Astrocyte (in vitro differentiated cells and primary cell): ENCODE results near the gene ZNF462.

ENCODE experiments used
- CTCF ChIP-seq: IDR thresholded peaks from 2 replicates; pipeline ENCODE4 v1.5.1; 2011; ENCODE audit warnings: low read depth, mild to moderate bottlenecking, inconsistent platforms, low read length, moderate library complexity; ENCODE audit not compliant: insufficient read depth
- EZH2 ChIP-seq: IDR thresholded peaks from 2 replicates; pipeline ENCODE4 v1.6.1; 2012; ENCODE audit warnings: mild to moderate bottlenecking, low read length, inconsistent platforms; ENCODE audit not compliant: insufficient read depth

GRCh38 chr9:106889061-106889590 lies 26.2 kb downstream of the ZNF462 start:
- TF ChIP-seq CTCF (no peak), EZH2 (no peak)
